RWPE2 (cell line): ENCODE data around the gene SPOCK2.

ENCODE experiments used
- ATAC-seq: fragments of 200-7000 bp; cut with Tn5 transposase; 3 replicates; pipeline ENCODE4 v1.9.1; 2021; ENCODE audit warnings: low read depth
- DNase-seq: peaks from one replicate; pipeline ENCODE4 v3.0.0-alpha.2; 2020; ENCODE audit warnings: low spot score
- H3K27ac ChIP-seq: fragments of 450-650 bp; 2 replicates; pipeline ENCODE4 v1.5.1; 2017; ENCODE audit warnings: mild to moderate bottlenecking; ENCODE audit not compliant: poor library complexity, severe bottlenecking
- H3K27me3 ChIP-seq: fragments of 250-450 bp; sonication (Bioruptor Pico); 2 replicates; pipeline ENCODE4 v1.5.1; 2021; ENCODE audit warnings: mild to moderate bottlenecking, moderate library complexity; ENCODE audit not compliant: insufficient read depth, poor library complexity, severe bottlenecking
- H3K36me3 ChIP-seq: fragments of 250-450 bp; sonication (Bioruptor Pico); 2 replicates; pipeline ENCODE4 v1.5.1; 2020; ENCODE audit warnings: low read depth, mild to moderate bottlenecking, moderate library complexity
- H3K4me1 ChIP-seq: fragments of 250-450 bp; sonication (Bioruptor Pico); 2 replicates; pipeline ENCODE4 v1.5.1; 2021; ENCODE audit warnings: mild to moderate bottlenecking, moderate library complexity; ENCODE audit not compliant: insufficient read depth, poor library complexity, severe bottlenecking
- H3K4me3 ChIP-seq: fragments of 250-450 bp; sonication (Bioruptor Pico); 2 replicates; pipeline ENCODE4 v1.5.1; 2021; ENCODE audit warnings: mild to moderate bottlenecking, moderate library complexity; ENCODE audit not compliant: severe bottlenecking
- H3K9me3 ChIP-seq: fragments of 250-450 bp; sonication (Bioruptor Pico); 2 replicates; pipeline ENCODE4 v1.5.1; 2021; ENCODE audit warnings: mild to moderate bottlenecking, moderate library complexity; ENCODE audit not compliant: severe bottlenecking
- TF ChIP-seq, protein P1 (sequence below): fragments of 450-650 bp; IDR thresholded peaks from one replicate; pipeline ENCODE4 v1.5.1; 2017; ENCODE audit warnings: mild to moderate bottlenecking, moderate library complexity; ENCODE audit not compliant: poor library complexity, severe bottlenecking

Gene SPOCK2

DNA sequence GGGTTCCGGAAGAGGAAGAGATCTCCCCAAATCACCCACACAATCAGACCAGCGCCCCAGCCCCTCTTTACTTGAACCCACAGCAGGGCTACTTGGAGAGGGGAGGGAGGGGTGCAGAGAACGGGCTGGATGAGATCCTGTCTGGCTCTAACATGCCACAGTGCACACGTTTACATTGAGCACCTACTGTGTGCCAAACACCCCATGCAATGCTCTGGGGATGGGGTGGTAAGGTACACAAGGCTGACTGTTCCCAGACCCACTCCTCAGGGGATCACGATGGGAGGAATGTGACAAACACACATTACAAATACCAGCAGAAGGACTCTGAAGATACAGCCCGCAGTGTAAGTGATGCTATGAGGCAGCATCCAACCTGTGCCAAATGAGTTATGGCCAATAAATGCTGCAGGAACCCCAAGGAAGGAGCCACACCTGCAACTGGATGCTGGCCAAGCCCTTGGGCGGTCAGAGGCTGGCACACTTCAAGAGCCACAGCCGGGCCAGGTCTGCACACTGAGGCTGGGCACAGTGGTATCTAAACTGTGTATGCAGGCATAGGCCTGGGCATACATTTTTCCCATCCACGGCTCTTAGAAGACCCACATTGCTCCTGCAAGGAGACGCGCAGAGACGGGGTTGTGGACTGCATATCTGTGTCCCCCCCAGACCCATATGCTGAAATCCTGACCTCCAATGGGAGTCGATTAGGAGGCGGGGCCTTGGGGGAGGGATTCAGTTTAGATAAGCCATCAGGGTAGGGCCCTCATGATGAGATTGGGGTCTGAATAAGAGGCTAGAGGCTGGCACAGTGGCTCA is 6.4 kb downstream of the SPOCK2 start:
- Histone ChIP-seq H3K27ac (no peak overlapping the region), H3K27me3 (peaks cover 4% of the 10 kb centered on the region), H3K9me3 (no peaks in the 10 kb centered on the region), H3K4me3 (no peak overlapping the region), H3K4me1 (no peaks in the 10 kb centered on the region), H3K36me3 (no peaks in the 10 kb centered on the region)
- peak; percentile 68 for DNase-seq
- TF ChIP-seq, protein P1, sequence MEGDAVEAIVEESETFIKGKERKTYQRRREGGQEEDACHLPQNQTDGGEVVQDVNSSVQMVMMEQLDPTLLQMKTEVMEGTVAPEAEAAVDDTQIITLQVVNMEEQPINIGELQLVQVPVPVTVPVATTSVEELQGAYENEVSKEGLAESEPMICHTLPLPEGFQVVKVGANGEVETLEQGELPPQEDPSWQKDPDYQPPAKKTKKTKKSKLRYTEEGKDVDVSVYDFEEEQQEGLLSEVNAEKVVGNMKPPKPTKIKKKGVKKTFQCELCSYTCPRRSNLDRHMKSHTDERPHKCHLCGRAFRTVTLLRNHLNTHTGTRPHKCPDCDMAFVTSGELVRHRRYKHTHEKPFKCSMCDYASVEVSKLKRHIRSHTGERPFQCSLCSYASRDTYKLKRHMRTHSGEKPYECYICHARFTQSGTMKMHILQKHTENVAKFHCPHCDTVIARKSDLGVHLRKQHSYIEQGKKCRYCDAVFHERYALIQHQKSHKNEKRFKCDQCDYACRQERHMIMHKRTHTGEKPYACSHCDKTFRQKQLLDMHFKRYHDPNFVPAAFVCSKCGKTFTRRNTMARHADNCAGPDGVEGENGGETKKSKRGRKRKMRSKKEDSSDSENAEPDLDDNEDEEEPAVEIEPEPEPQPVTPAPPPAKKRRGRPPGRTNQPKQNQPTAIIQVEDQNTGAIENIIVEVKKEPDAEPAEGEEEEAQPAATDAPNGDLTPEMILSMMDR = no peak
- ATAC-seq = peak; percentile 70

DNA sequence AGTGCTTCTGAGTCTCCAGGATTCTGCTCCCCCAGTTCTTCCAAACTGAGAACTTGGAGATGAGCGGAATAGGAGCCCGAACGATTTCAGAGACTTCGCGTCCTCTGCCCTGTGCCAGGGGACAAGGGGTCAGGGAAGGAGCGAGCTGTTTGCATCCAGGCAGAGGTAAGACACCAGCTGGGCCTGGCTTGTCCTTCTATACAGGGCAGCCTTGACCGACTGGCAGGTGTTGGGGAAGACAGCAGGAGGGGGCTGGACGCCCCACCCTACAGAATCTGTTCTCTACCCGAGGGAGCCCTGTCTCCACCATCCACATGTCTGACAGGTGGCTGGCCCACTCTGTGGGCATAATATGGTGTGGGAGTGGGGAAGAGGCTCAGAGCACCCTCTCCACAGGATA is 7.1 kb downstream of the SPOCK2 start:
- TF ChIP-seq, protein P1 = no peak
- ATAC-seq (no peak), DNase-seq (no peak)
- H3K27me3 ChIP-seq = no peaks in the 10 kb centered on the region
- no peaks in the 10 kb centered on the region for H3K4me1 ChIP-seq
- H3K9me3 ChIP-seq = no peaks in the 10 kb centered on the region
- H3K36me3 ChIP-seq = no peaks in the 10 kb centered on the region
- no peak overlapping the region for H3K4me3 ChIP-seq
- no peak overlapping the region for H3K27ac ChIP-seq

DNA sequence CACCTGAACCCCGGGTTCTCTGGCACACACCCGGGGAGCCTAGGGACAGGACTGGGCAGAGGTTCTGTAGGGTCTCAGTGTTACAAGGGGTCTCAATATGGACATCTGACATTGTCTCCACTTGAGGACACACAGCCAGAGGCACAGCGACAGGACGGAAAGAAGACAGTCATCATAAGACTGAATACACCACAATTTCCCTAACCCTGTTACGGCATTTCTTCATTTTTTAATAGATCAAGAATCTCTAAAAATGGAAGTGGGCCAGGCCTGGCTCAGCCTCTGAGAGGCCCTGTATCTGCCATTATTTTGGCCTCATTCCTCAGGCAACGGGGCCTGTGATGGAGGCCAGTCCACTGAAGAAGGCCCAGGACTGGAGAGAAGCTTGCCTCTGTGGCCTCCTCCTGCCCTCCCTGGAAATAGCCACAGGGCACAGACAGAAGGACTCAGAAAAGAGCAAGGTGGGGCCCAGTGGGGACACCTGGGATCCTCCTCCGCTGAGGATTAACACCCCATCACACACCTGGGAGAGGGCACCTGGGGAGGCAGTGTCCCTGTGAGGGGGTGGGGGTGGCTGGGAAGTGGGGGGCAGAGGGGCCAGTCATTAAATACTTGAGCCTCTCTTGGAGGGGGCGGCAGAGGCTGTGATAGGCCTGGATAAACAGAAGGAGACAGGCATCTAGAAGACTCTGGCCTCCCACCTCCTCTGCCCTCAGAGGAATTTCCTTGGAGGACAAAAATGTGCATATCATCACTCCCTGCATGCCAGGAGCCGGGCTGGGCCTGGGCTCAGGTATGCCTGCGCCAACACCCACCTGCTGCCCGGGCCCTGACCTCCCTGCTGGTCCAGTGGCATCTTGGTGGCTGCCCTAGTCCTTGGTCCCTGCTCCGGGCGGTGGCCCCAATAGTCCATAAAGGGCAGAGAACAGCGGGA is 8.0 kb downstream of the SPOCK2 start:
- Histone ChIP-seq H3K9me3 (no peaks in the 10 kb centered on the region), H3K27me3 (no peaks in the 10 kb centered on the region), H3K4me1 (no peaks in the 10 kb centered on the region), H3K4me3 (no peak overlapping the region), H3K36me3 (no peaks in the 10 kb centered on the region), H3K27ac (no peak overlapping the region)
- peak; percentile 43 for DNase-seq
- TF ChIP-seq, protein P1 = no peak
- peak; percentile 62 for ATAC-seq

DNA sequence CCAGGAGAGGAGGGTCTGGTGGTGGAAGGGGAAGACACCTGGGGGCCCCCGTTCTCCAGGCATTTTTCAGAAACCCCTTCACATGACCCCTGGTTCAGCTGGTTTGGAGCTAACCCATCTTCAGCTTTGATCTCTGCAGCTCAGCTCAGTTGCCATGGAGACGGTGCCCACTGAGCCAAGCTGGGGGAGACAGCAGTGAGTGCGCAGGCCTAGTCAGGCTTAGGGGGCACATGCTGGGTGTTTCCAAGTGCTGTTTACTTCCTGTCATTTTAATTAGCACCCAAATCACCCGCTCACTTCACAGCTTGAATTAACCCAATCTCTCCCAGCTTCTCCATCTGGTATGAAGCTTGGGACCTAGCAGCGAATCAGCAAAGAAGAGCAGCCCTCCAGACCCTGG is 9.0 kb downstream of the SPOCK2 start:
- Histone ChIP-seq H3K36me3 (no peaks in the 10 kb centered on the region), H3K9me3 (no peaks in the 10 kb centered on the region), H3K27ac (no peak overlapping the region), H3K27me3 (no peaks in the 10 kb centered on the region), H3K4me3 (no peak overlapping the region), H3K4me1 (no peaks in the 10 kb centered on the region)
- ATAC-seq (no peak), DNase-seq (no peak)
- TF ChIP-seq, protein P1 = no peak
